Activated naive CD8-positive, alpha-beta T cell (primary cell): ENCODE measurements around the gene USHBP1.

Experiments used
- H3K27ac Mint-ChIP-seq: one replicate; pipeline ENCODE4 v1.8.0; 2021; ENCODE audit warnings: mixed read lengths
- H3K27me3 Mint-ChIP-seq: one replicate; pipeline ENCODE4 v1.8.0; 2021; ENCODE audit warnings: mixed read lengths
- H3K36me3 Mint-ChIP-seq: one replicate; pipeline ENCODE4 v1.8.0; 2021; ENCODE audit warnings: mixed read lengths
- H3K4me1 Mint-ChIP-seq: one replicate; pipeline ENCODE4 v1.8.0; 2021; ENCODE audit warnings: low read depth, mixed read lengths
- H3K4me3 Mint-ChIP-seq: one replicate; pipeline ENCODE4 v1.8.0; 2021; ENCODE audit warnings: mild to moderate bottlenecking, mixed read lengths
- H3K9me3 Mint-ChIP-seq: one replicate; pipeline ENCODE4 v1.8.0; 2021; ENCODE audit warnings: low read depth, mixed read lengths

The USHBP1 gene

GRCh38 chr19:17259934-17260333 lies 4.6 kb downstream of the USHBP1 start:
- H3K36me3 Mint-ChIP-seq: no peaks in the 10 kb centered on the region
- H3K4me3 Mint-ChIP-seq: no peak overlapping the region
- no peak overlapping the region for H3K27ac Mint-ChIP-seq
- no peaks in the 10 kb centered on the region for H3K27me3 Mint-ChIP-seq
- H3K9me3 Mint-ChIP-seq: no peaks in the 10 kb centered on the region
- peaks cover 7% of the 10 kb centered on the region for H3K4me1 Mint-ChIP-seq

GRCh38 chr19:17259118-17259780 lies 5.3 kb downstream of the USHBP1 start:
- peaks cover 4% of the 10 kb centered on the region for H3K4me1 Mint-ChIP-seq
- H3K4me3 Mint-ChIP-seq: no peak overlapping the region
- H3K27ac Mint-ChIP-seq: no peak overlapping the region
- no peaks in the 10 kb centered on the region for H3K9me3 Mint-ChIP-seq
- no peaks in the 10 kb centered on the region for H3K27me3 Mint-ChIP-seq
- H3K36me3 Mint-ChIP-seq: no peaks in the 10 kb centered on the region

- peaks cover 4% of the 10 kb centered on the region for H3K4me1 Mint-ChIP-seq
- no peaks in the 10 kb centered on the region for H3K9me3 Mint-ChIP-seq
- H3K36me3 Mint-ChIP-seq: no peaks in the 10 kb centered on the region
- no peak overlapping the region for H3K4me3 Mint-ChIP-seq
- H3K27me3 Mint-ChIP-seq: no peaks in the 10 kb centered on the region
- H3K27ac Mint-ChIP-seq: no peak overlapping the region
Measured at GRCh38 chr19:17256130-17256529, 8.4 kb downstream of the USHBP1 start.

GRCh38 chr19:17255150-17255621 lies 9.4 kb downstream of the USHBP1 start:
- Mint-ChIP-seq H3K9me3 (no peaks in the 10 kb centered on the region), H3K27ac (no peak overlapping the region), H3K4me1 (no peaks in the 10 kb centered on the region), H3K27me3 (no peaks in the 10 kb centered on the region), H3K4me3 (no peak overlapping the region), H3K36me3 (no peaks in the 10 kb centered on the region)

- Mint-ChIP-seq H3K4me1 (no peaks in the 10 kb centered on the region), H3K27ac (no peak overlapping the region)
Measured at GRCh38 chr19:17254636-17255035, 9.9 kb downstream of the USHBP1 start.

GRCh38 chr19:17249887-17250548 lies 14.5 kb downstream of the USHBP1 start:
- Mint-ChIP-seq H3K4me1 (no peaks in the 10 kb centered on the region), H3K9me3 (no peaks in the 10 kb centered on the region), H3K27me3 (no peaks in the 10 kb centered on the region), H3K27ac (no peak overlapping the region), H3K4me3 (no peak overlapping the region), H3K36me3 (no peaks in the 10 kb centered on the region)

More at GRCh38 chr19:17254636-17255035, 9.9 kb downstream of the USHBP1 start:
- Mint-ChIP-seq H3K9me3 (no peaks in the 10 kb centered on the region), H3K36me3 (no peaks in the 10 kb centered on the region), H3K27me3 (no peaks in the 10 kb centered on the region), H3K4me3 (no peak overlapping the region)

- H3K27ac Mint-ChIP-seq: no peak overlapping the region
- no peak overlapping the region for H3K4me3 Mint-ChIP-seq
- H3K36me3 Mint-ChIP-seq: no peaks in the 10 kb centered on the region
- H3K4me1 Mint-ChIP-seq: no peaks in the 10 kb centered on the region
- H3K9me3 Mint-ChIP-seq: no peaks in the 10 kb centered on the region
- H3K27me3 Mint-ChIP-seq: no peaks in the 10 kb centered on the region
Measured at GRCh38 chr19:17248011-17248776, 16.4 kb downstream of the USHBP1 start.

- Mint-ChIP-seq H3K4me1 (no peaks in the 10 kb centered on the region), H3K36me3 (no peaks in the 10 kb centered on the region), H3K27me3 (no peaks in the 10 kb centered on the region), H3K27ac (no peak overlapping the region), H3K9me3 (no peaks in the 10 kb centered on the region), H3K4me3 (peak overlapping the region; percentile 60)
Measured at GRCh38 chr19:17246681-17247425, 17.7 kb downstream of the USHBP1 start.

- Mint-ChIP-seq H3K9me3 (no peaks in the 10 kb centered on the region), H3K36me3 (no peaks in the 10 kb centered on the region), H3K27ac (no peak within 1 kb of the TSS), H3K27me3 (no peaks in the 10 kb centered on the region), H3K4me3 (peak within 1 kb of the TSS; percentile 83), H3K4me1 (no peaks in the 10 kb centered on the region)
Measured at GRCh38 chr19:17245535-17245984, 19.0 kb downstream of the USHBP1 start, which contains the start of gene NR2F6. Gene NR2F6 (minus strand): TSS chr19:17245919. CDS start chr19:17245220, 699 bp downstream.

- H3K36me3 Mint-ChIP-seq: no peaks in the 10 kb centered on the region
- no peaks in the 10 kb centered on the region for H3K4me1 Mint-ChIP-seq
- H3K4me3 Mint-ChIP-seq: peak overlapping the region; percentile 63
- H3K27ac Mint-ChIP-seq: no peak overlapping the region
- no peaks in the 10 kb centered on the region for H3K9me3 Mint-ChIP-seq
- H3K27me3 Mint-ChIP-seq: no peaks in the 10 kb centered on the region
Measured at GRCh38 chr19:17244618-17245534, 19.7 kb downstream of the USHBP1 start.

- Mint-ChIP-seq H3K4me1 (no peaks in the 10 kb centered on the region), H3K27ac (no peak overlapping the region), H3K36me3 (no peaks in the 10 kb centered on the region), H3K9me3 (no peaks in the 10 kb centered on the region), H3K27me3 (no peaks in the 10 kb centered on the region), H3K4me3 (peak overlapping the region; percentile 63)
Measured at GRCh38 chr19:17243830-17244617, 20.5 kb downstream of the USHBP1 start.

- no peaks in the 10 kb centered on the region for H3K36me3 Mint-ChIP-seq
- no peaks in the 10 kb centered on the region for H3K4me1 Mint-ChIP-seq
- H3K27me3 Mint-ChIP-seq: no peaks in the 10 kb centered on the region
- H3K9me3 Mint-ChIP-seq: no peaks in the 10 kb centered on the region
- no peak overlapping the region for H3K27ac Mint-ChIP-seq
- H3K4me3 Mint-ChIP-seq: peak overlapping the region; percentile 42
Measured at GRCh38 chr19:17243211-17243829, 21.2 kb downstream of the USHBP1 start.
